Germinal center (tissue), 1 donor: Measurements from ENCODE around the gene FGF18.

ENCODE experiments used
- DNase-seq: peaks from one replicate; pipeline ENCODE4 v3.0.0; 2012; ENCODE audit warnings: mixed read lengths, low spot score

The FGF18 gene

DNA sequence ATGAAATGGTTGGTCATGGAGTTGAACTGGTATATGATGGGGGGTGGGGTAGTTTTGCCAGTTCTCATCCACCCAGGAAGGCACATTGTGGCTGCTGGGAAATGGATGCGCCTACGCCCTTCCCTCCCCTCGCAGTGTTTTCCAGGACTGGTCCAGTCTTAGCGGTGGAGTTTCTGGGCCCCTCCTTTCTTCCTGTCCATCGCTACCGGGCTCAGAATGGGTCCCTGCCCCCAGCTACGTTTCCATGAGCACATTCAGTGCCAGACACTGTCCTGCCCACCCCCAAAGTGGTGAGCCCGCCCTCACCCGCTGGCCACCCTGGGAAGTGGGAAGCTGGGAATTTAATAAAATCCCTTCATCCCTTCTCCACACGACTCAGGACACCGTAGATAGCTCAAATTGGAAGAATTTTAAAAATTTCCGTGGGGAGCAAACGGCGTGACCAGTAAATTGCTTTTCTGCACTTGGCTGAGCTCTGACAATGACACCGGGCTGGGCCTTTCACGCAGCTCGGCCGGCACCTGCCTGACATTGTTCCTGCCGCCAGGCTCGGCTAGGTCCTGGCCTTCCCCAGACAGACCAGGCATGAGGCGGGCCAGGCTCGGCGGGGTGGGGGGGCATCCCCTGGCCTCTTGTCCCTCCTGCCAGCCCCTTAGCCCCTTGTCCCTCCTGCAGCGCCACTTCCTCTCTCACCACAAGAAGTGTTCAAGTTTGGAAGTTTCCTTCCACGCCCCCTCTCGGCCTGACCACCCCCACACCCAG is 3.6 kb downstream of the FGF18 start:
- no peak for DNase-seq

DNA sequence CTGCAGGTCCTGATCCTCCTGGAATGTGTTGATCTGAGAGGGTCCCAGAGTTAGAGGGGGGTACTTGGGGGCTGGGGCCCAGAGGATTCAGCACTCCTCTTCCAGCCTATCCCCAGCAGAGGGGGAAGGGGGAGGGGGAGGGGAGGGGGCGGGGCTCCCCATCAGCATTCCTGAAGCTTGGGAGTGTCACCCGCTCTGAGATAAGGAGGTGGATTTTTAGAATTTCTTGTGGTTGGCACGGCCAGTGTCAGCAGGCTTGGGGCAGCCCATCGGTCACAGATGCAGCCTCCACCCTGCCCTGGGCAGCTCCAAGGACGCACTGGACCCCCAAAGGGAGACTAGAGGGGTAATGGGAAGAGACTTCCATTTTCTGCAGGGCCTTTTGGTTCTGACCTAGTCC is 5.3 kb downstream of the FGF18 start:
- DNase-seq, result no peak

DNA sequence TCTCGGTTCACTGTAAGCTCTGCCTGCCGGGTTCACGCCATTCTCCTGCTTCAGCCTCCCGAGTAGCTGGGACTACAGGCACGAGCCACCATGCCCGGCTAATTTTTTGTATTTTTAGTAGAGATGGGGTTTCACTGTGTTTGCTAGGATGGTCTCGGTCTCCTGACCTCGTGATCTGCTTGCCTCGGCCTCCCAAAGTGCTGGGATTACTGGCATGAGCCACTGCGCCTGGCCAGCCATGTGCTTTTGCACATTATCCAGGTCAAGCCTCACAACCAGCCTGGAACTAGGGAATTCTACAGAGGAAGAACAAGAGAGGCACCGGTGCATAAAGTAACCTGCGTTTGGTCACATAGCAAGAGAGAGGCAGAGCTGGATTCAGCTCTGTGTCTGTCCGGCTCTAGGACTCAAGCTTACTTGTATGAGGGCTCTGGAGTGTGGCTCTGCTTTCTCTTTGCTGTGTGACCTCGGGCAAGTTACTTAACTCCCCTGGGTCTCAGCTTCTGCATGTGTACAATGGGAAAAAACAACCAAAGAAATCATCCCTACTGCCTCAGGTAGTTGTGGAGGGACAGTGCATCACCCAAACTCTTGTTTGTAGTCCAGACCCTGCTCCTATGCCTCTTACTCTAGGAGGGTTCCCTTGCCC is 6.3 kb downstream of the FGF18 start:
- no peak for DNase-seq

DNA sequence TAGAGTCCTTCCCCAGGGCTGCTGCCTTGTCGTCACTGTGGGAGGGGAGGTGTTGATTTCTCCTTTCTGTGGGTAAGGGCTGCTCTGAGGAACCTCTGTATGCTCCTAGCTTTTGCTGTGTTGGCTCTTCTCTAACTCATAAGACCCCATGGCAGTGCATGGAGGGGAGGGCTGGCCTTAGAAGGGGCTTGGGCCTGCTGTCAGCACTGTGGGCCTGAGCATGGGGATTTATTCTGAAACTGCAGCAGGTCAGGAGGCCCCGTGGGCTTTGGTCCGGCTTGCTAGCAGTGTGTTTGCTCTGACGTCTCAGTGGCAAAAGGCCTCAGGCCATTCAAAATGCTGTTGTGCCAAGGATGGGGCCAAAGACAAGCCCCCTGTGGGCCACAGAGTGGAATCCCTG is 6.8 kb downstream of the FGF18 start:
- DNase-seq, result no peak

DNA sequence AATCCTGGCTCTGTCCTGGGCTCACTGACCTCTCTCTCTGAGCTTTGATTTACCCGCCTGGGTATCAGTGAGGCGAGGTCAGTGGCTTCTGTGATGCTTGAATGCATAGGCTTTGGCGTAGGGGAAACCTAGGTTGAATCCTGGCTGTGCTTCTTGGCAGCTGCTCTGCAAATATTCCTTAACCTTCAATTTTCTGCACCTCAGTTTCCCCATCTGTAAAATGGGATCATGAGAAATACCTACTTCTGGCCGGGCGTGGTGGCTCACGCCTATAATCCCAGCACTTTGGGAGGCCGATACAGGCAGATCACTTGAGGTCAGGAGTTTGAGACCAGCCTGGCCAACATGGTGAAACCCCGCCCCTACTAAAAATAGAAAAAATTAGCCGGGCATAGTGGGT is 7.2 kb downstream of the FGF18 start:
- DNase-seq, result no peak

DNA sequence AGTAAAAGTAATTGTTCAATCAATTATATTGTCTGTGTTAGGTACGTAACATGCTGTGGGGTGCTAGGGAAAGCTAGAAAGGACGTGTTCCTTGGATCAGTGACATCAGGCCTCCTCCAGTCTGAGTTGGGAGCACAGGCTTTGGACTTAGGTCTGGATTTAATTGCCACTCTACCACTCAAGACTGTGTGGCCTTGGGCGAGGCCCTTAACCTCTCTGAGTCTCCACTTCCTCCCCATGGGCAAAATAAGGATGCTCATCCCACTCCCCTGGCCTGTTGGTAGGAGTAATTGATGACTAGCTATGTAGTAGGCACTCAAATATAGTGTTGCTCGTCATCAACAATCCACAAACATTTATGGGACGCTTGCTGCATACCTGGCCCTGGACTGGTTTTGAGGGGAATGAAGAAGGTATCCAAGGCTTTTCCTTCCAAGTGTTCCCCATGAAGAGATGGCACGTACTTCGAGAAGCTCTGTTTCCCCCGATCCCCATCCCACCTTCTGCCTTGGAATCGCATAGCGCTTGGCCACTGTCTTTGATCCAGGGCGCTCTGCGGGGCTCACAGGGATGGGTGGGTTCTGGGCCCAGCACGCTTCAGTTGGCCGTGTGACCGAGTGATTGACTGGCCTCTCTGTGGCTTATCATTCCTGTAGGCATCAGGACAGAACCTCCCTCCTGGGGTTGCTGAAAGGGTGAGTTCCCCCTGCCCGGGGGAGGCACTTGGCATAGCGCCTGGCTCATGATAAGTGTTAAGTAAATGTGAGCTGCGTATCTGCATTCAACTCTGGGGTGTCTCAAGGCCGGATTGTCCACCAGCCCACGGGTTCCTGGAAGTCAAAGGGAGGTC is 8.1 kb downstream of the FGF18 start:
- DNase-seq, result no peak

DNA sequence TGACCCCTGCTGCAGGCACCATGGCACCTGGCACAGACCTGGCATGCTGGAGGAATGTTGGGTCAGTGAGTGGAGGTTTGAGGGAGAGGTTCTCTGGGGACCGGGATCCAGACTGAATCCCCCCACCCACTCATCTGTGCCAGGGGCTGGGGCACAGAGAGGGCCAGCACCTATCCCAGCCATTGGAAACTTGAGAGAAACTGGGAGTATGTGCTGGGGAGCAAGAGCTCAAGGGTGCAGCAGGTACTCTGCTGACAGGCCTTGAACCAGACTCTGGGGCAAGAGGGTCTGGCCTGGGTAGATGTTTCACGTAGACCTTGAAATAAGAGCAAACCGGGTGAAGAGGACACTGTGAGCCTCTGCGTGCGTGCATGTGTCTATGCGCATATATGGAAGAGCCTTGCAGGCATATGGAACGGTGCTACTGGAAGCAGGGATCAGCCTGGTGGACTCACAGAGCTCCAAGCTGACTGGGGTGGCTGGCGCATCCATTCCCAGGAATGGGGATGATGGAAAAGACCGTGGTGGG is 8.8 kb downstream of the FGF18 start:
- DNase-seq, result no peak

DNA sequence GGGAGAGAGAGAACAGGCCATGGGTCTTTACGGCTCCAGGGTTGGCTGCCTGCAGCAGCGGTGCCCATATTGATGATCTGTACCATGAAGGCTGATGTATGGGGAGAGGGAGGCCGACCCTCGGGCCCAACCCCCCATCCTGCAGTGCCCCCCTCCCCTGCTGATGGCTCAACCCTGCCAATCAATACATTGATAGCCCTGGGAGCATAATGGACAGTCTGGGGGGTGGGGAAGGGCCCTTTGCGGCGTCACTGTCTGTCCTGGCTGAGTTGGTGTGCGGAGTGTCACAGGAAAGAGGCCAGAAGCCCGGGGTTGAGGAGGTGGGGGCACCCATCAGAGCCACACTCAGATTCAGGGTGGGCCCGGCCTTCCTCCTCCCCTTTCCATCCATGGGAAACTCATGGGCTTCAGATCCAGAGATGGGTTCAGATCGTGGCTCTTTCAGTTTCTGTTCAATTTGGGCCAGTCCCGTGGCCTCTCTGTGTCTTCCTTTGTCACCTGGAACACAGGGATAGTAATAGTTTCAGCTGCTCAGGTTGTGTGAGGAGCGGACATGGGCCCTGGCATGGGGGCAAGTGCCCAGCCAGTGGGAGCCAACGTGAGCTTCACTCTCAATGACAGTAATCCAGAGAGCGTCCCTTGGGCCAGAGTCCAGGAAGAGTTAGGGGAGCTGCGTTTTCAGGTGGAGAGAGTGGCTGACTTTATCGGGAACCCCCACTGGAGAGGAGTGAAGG is 9.5 kb downstream of the FGF18 start:
- DNase-seq, result no peak

DNA sequence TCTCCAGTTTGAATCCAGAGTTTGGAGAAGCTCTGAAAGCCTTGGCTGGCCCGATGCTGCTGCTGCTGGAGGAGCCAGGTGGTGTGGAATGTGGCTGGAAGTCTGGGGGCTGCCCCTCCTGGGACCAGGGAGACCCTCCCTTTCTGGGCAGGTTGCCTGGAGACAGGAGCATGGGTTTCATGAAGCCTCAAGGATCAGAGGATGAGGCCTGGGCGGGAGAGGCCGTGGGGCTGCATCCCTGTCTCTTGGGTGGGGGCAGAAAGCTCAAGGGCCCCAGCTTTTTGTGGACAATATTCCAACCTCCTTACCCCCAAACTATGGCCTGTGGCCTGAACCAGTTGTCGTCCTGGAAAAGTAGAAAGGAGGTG is 10.1 kb downstream of the FGF18 start:
- no peak for DNase-seq

DNA sequence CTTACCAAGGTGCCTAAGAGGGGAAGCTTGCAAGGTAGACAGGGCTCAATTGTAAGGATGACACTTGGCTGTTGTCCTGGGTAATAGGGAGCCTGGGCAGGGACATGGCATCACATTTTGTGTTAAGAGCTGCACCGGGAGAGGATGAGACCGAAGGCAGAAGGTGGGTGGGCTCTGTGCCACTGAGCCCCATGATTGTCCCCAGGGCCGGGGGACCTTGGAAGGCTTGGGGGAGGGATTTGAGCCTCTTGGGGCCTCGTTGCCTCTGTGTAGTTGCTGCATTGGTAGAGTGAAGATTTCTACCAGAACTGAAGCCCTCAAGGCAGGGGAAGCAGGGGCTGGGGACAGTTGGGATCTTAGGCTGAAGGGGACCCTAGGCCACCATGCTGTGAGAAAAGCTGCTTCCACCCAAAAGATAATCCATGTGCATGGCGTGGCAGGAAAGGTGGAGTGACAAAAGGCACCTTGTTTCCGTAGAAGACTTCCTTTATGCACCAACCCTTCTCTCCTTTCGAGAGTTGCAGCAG is 11.9 kb downstream of the FGF18 start:
- DNase-seq, result no peak

DNA sequence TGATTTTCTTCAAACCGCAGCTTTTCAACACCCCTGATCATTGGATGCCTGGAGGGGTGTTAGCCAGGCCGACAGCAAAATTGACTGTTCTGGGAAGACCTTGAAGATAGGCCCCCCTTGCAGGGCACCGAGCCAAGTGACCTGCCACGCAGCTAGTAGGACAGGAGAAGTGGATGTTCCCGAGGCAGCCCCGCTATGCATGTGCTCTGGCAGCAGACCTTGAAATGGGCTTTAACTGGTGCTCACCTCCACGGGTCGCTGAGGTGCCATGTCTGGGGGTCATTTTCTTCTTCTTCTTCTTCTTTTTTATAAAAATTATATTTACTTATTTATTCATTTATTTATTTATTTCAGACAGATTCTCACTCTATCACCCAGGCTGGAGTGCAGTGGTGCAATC is 12.6 kb downstream of the FGF18 start:
- no peak for DNase-seq

DNA sequence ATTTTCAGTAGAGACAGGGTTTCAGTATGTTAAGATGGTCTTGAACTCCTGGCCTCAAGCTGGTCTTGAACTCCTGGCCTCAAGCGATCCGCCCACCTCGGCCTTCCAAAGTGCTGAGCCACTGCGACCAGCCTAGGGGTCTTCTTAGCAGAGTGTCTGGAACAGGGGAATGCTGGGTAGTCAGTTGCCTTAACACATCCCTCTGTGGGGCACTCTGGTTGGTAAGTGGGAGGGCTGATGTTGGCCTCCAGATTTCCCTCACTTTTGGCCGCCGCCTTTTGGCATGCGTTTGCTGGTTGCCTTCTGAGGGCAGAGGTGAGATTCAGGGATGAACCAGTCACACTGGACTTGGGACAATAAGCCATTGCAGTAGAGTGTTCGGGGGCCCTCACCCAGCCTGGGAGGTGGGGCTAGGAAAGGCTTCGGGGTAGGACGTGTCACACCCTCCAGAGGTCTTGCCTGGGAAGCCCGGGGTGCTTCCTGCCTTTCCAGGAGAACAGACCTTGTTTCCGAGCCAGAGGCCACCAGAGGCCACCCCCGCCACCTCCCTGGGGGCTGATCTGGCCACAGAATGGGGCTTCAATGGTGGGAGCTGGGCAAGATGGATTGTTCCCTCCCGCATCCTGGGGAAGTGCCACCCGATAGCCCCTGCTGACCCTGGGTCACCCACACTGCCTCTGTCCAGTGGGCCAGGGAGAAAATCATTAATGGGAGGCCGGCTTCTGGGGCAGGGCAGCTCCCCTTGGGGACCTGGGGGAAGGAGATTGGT is 13.3 kb downstream of the FGF18 start:
- no peak for DNase-seq

DNA sequence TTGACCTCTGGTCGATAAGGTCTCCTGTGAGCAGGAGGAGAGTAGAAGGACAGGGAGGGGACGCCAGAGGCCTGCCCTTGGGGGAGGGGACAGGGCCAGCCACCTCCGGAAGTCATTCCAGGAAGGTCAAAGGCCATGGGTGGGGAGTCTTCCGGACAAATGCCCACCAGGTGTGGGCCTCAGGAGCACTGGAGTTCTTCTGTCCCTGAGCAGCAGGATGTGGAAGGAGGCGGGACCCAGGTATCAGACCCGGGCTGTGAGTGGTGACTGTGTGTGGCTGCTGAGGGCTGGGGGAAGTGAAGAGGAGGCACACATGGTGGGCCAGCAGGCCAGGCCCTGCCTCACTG is 13.9 kb downstream of the FGF18 start:
- DNase-seq, result no peak

DNA sequence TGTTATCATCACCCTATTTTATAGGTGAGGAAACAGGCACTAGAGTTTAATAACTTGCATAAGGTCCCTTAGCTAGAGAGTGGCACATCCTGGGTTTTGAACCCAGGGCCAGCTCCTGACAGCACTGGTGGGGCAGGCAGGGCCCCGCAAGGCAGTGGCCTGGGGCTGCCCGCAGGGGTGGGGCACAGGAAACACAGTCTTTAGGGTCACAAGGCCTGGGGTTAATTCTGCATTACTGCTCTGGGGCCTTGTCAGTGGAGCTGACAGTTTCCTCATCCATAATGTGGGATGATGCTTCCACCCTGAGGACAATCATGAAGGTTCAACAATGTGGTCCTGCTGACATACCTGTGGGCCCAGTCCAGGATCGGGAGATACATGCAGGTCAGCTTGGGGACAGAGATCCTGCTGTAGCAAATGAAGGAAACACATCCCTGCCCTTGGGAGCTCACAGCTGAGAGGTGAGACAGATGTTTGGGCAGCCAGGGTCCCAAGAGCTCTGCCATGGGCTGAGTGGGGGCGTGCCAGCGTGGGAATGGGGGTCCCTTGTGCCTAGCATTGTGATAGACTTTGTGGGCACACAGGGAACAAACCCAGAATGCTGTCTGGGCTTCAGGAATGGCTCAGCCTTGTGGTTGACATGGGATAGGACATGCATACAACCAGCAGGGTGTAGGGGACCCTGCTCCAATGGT is 14.7 kb downstream of the FGF18 start:
- DNase-seq, result no peak

DNA sequence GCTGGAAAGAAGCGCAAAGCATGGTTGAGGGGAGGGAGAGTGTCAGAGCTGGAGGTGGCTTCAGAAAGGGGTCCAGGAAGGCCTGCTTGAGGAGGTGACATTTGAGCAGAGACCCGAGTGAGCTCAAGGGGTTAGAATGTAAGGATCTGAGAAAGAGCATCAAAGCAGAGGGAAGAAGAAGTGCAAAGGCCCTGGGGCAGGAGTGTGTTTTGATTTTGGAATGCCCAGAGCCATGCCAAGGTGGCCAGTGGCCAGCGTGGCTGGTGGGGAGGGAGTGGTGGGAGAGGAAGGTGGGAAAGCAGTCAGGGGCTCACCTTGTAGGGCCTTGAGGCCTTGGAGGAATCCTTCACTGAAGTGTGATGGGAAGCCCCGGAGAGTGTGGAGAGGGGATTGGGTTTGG is 15.4 kb downstream of the FGF18 start:
- DNase-seq, result no peak

DNA sequence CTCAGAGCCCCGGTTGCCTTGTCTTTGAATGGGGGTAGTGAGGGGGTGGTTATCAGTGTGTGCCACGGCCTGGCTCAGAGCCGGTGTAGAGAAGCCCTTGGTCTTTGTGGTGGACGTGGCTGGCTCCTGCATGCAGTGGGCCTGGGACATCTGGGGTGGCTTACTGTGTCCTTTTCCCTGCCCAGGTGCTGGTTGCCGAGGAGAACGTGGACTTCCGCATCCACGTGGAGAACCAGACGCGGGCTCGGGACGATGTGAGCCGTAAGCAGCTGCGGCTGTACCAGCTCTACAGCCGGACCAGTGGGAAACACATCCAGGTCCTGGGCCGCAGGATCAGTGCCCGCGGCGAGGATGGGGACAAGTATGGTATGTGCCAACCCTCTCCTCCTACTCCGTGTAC is 16.5 kb downstream of the FGF18 start:
- no peak for DNase-seq

DNA sequence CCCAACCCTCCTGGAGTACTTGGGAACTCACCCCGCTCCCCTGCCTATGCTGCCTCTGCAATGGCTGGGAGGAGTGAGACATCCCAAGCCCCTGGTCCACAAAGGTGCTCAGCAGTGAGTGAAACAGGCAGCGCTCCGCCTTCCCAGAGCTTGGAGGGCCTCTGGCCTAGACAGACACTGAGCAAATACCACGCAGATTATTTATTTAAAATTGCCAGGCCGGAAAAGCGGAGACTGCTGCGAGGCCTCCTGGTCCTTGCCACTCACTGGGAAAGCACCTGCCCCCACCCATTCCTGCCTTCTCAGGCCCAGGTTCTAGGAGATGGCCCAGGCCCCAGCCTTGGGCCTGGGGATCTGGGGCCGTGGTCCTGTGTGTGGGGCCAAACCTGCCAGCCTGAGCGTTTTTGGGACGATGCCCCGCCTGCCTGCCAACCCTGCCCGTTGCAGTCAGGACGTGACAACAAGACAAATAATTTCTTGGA is 17.4 kb downstream of the FGF18 start:
- no peak for DNase-seq

DNA sequence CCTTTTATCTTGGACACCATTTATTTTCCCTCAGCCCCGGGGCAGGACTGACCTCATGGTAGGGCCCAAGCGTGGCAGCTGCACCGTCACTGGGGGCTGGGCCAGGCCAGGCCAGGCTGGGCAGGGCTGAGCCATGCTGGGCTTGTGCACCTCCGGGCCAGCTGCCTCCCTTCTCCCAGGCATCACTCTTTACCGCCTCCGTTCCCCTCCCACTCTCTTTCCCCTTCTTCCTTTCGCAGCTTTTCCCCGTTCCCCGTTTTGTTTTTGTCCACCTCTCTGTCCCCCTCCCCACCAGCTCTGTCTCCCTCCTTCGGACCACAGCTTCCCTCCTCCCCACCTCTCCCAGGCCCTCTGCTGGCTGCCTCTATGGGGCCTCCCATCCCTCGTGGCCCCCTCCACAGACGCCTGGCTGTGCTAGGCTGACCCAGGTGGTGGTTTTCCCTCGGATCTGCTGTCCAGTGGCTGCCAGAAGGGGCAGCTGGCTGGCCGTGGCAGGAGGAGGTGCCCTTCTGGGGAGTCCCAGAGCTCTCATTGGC is 17.9 kb downstream of the FGF18 start:
- DNase-seq, result no peak

DNA sequence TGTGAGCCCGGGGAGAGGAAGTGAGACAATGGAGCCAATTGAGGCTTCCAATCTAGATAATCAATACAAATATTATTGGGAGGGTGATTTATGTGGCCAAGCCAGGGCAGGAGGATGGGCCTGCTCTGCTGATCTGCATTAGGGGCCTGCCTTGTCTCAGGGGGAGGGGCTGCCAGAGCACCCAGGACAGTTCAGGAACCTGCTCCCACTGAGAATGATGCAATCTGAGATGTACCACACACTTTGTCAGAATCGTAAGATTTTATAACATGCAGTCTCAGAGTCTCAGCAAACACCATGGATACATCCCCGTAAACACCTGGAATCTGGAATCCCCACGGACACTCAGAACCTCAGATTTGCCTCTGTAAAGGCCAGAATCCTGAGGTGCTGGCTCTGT is 19.3 kb downstream of the FGF18 start:
- no peak for DNase-seq

DNA sequence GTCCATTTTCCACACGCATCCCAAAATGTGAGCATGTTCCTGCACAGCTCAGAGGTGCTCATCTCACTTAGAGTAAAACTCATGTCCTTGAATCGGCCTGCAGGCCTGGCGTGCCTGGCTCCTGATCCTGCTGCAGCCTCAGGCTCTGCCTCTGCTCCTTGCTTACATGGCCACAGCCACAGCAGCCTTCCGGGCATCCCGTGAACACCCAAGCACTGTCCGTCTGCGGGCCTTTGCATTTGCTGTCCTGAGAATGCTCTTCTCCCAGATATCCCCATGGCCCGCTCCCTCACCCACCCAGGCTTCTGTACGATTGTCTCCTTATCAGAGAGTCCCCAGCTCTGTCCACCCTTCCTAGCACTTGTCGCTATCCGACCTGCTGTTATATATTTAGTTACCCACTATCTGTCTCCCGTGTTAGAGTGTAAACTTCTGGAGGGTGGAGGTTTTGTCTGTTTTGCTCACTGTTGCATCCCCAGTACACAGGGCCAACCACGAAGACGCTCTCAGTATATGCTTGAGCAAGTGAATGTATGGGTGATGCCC is 21.9 kb downstream of the FGF18 start:
- DNase-seq, result no peak
